Measurements from ENCODE around the gene IQCM. TPM values are rescaled to one million over a fixed set of nuclear protein-coding genes. Genes with fewer than 3 reads are reported as not detected.

The IQCM gene
- total RNA-seq, 1 donor, result not detected

- H3K4me3 ChIP-seq (ENCODE audit: low read depth, low read length), result no peak overlapping the region
- no peak for DNase-seq (ENCODE audit: low read depth)
- TF ChIP-seq CTCF (IDR thresholded peaks at IDR 0.05; ENCODE audit: insufficient read depth, low read depth, low read length), result no peak
These were observed 97.1 kb downstream of the IQCM start for GRCh38 chr4:149718500-149718899.

GRCh38 chr4:149716728-149717127, 98.9 kb downstream of the IQCM start:
- DNase-seq (ENCODE audit: low read depth), result no peak
- H3K4me3 ChIP-seq (ENCODE audit: low read depth, low read length), result no peak overlapping the region
- TF ChIP-seq CTCF (IDR thresholded peaks at IDR 0.05; ENCODE audit: insufficient read depth, low read depth, low read length), result no peak

- H3K4me3 ChIP-seq (ENCODE audit: low read depth, low read length), result no peak overlapping the region
- DNase-seq (ENCODE audit: low read depth), result no peak
- no peak for TF ChIP-seq CTCF (IDR thresholded peaks at IDR 0.05; ENCODE audit: insufficient read depth, low read depth, low read length)
These were observed 99.6 kb downstream of the IQCM start for GRCh38 chr4:149715822-149716585.

- no peak for DNase-seq (ENCODE audit: low read depth)
- no peak overlapping the region for H3K4me3 ChIP-seq (ENCODE audit: low read depth, low read length)
- TF ChIP-seq CTCF (IDR thresholded peaks at IDR 0.05; ENCODE audit: insufficient read depth, low read depth, low read length), result no peak
These were observed 102.6 kb downstream of the IQCM start for GRCh38 chr4:149713031-149713430.

- DNase-seq (ENCODE audit: low read depth), result no peak
- no peak for TF ChIP-seq CTCF (IDR thresholded peaks at IDR 0.05; ENCODE audit: insufficient read depth, low read depth, low read length)
- H3K4me3 ChIP-seq (ENCODE audit: low read depth, low read length), result no peak overlapping the region
These were observed 103.9 kb downstream of the IQCM start for GRCh38 chr4:149711593-149712365.

GRCh38 chr4:149709640-149710039, 106.0 kb downstream of the IQCM start:
- no peak for DNase-seq (ENCODE audit: low read depth)
- H3K4me3 ChIP-seq (ENCODE audit: low read depth, low read length), result no peak overlapping the region

More at GRCh38 chr4:149709640-149710039, 106.0 kb downstream of the IQCM start:
- no peak for TF ChIP-seq CTCF (IDR thresholded peaks at IDR 0.05; ENCODE audit: insufficient read depth, low read depth, low read length)

All from fibroblast of villous mesenchyme (primary cell).